OCI-LY7 (cell line): ENCODE measurements around the gene LCE7A. TPM values are rescaled to one million over a fixed set of nuclear protein-coding genes. Genes with fewer than 3 reads are reported as not detected.

Source experiments
- BruUV-seq: library from RNA; stranded (reverse); fragments of 400-500 nt; replicated peaks from 2 replicates; lab custom pipeline; 2021; lab: Mats Ljungman, UMichigan
- CTCF ChIA-PET: fragments of 300-600 bp; sonication (Branson Sonifier 250); formaldehyde crosslinking; loops from one replicate; lab custom pipeline; 2022; ENCODE audit warnings: antibody characterized with exemption; ENCODE audit not compliant: unreplicated experiment; lab: Charles Lee
- POLR2A ChIA-PET: fragments of 300-600 bp; sonication (Branson Sonifier 250); formaldehyde crosslinking; loops from one replicate; lab custom pipeline; 2022; ENCODE audit warnings: antibody characterized with exemption; lab: Charles Lee
- DNase-seq: peaks from one replicate; pipeline ENCODE4 v3.0.0-alpha.2; 2015; ENCODE audit warnings: low spot score
- H2AFZ ChIP-seq: fragments of 200-600 bp; sonication (generic), shearing (Covaris generic); 2 replicates; pipeline ENCODE4 v1.6.1; 2014; ENCODE audit warnings: mild to moderate bottlenecking, antibody characterized with exemption, low read length, moderate library complexity
- H3K27ac ChIP-seq: fragments of 200-600 bp; sonication (generic); 2 replicates; pipeline ENCODE4 v1.5.1; 2014; ENCODE audit warnings: mixed run types, low read depth, mild to moderate bottlenecking, moderate library complexity, low read length, inconsistent platforms; ENCODE audit not compliant: poor library complexity, severe bottlenecking
- H3K36me3 ChIP-seq: fragments of 200-600 bp; sonication (generic); 2 replicates; pipeline ENCODE4 v1.6.1; 2014; ENCODE audit warnings: mild to moderate bottlenecking, antibody characterized with exemption, low read length, moderate library complexity, mixed read lengths; ENCODE audit not compliant: insufficient read depth
- H3K4me1 ChIP-seq: fragments of 200-600 bp; sonication (generic); 2 replicates; pipeline ENCODE4 v1.5.1; 2014; ENCODE audit warnings: mild to moderate bottlenecking, low read length; ENCODE audit not compliant: insufficient read depth, poor library complexity, severe bottlenecking
- H3K4me2 ChIP-seq: fragments of 200-600 bp; sonication (generic); 2 replicates; pipeline ENCODE4 v1.6.1; 2014; ENCODE audit warnings: mild to moderate bottlenecking, low read length
- H3K4me3 ChIP-seq: fragments of 200-600 bp; sonication (generic); 2 replicates; pipeline ENCODE4 v1.5.1; 2014; ENCODE audit warnings: mild to moderate bottlenecking, low read depth, low read length; ENCODE audit not compliant: poor library complexity, severe bottlenecking
- H3K79me2 ChIP-seq: fragments of 200-600 bp; sonication (generic); 2 replicates; pipeline ENCODE4 v1.6.1; 2016; ENCODE audit warnings: low read depth, mild to moderate bottlenecking, low read length, moderate library complexity, mixed read lengths; ENCODE audit not compliant: insufficient read depth
- H3K9me2 ChIP-seq: fragments of 200-600 bp; sonication (generic); 2 replicates; pipeline ENCODE4 v1.6.1; 2016; ENCODE audit warnings: mild to moderate bottlenecking, low read length, mixed read lengths; ENCODE audit not compliant: insufficient read depth
- H3K9me3 ChIP-seq: fragments of 200-600 bp; sonication (generic); 2 replicates; pipeline ENCODE4 v1.6.1; 2014; ENCODE audit warnings: mild to moderate bottlenecking, mixed run types, low read length, mixed read lengths
- H4K20me1 ChIP-seq: fragments of 200-600 bp; sonication (generic); 2 replicates; pipeline ENCODE4 v1.6.1; 2014; ENCODE audit warnings: mild to moderate bottlenecking, antibody characterized with exemption, low read length, moderate library complexity, mixed read lengths; ENCODE audit not compliant: insufficient read depth
- CTCF ChIP-seq: fragments of 200-600 bp; sonication (generic); conservative IDR thresholded peaks from 2 replicates; pipeline ENCODE4 v1.5.1; 2014; ENCODE audit warnings: mild to moderate bottlenecking, antibody characterized with exemption, low read length, moderate library complexity, mixed read lengths
- EZH2phosphoT487 ChIP-seq: fragments of 200-600 bp; sonication (generic); IDR thresholded peaks from 2 replicates; pipeline ENCODE4 v1.6.1; 2018; ENCODE audit warnings: low read depth, borderline replicate concordance, mild to moderate bottlenecking, mixed run types, antibody characterized with exemption, low read length, moderate library complexity, mixed read lengths
- intact Hi-C: fragments of 100-400 bp; cut with micrococcal nuclease; formaldehyde crosslinking; loops from one replicate; pipeline ENCODE4 v1.10.0; 2022; ENCODE audit not compliant: unreplicated experiment
- total RNA-seq, 2 experiments: library from RNA; depleted of rRNA in 1 of 2; stranded (reverse); fragments of >200 nt in 1 of 2; shearing (Covaris generic) in 1 of 2; gene quantifications; 2 replicates each; pipeline ENCODE4 v1.2.3, GENCODE V29; 2014 to 2022

LCE7A gene
- total RNA-seq, 2 experiments from 2014 or later, result not detected

GRCh38 chr1:152827173-152827572 is 32.6 kb upstream of the LCE7A start, which contains the start of gene LCE1A:
TSS of gene LCE1A (plus strand) at chr1:152827473. CDS start at chr1:152827473, 0 bp downstream.
- Histone ChIP-seq H3K4me1 (no peaks in the 10 kb centered on the region), H2AFZ (no peak within 1 kb of the TSS), H4K20me1 (no peaks in the 10 kb centered on the region), H3K4me3 (no peak within 1 kb of the TSS), H3K9me2 (no peaks in the 10 kb centered on the region), H3K9me3 (no peaks in the 10 kb centered on the region), H3K27ac (no peak within 1 kb of the TSS), H3K36me3 (no peaks in the 10 kb centered on the region), H3K79me2 (no peaks in the 10 kb centered on the region), H3K4me2 (no peak within 1 kb of the TSS)
- POLR2A ChIA-PET, result no interaction called here
- BruUV-seq, result no TSS peak
- no peak for DNase-seq
- TF ChIP-seq CTCF, result no peak
- no peak for TF ChIP-seq EZH2phosphoT487
- intact Hi-C loops, result no loop called here
- CTCF ChIA-PET, result no interaction called here

GRCh38 chr1:152836870-152837269 is 22.9 kb upstream of the LCE7A start:
- Histone ChIP-seq H3K9me3 (no peaks in the 10 kb centered on the region), H3K9me2 (no peaks in the 10 kb centered on the region), H3K4me1 (no peaks in the 10 kb centered on the region), H4K20me1 (no peaks in the 10 kb centered on the region), H3K27ac (no peak overlapping the region), H3K79me2 (no peaks in the 10 kb centered on the region), H3K4me2 (no peak overlapping the region), H3K4me3 (no peak overlapping the region), H3K36me3 (no peaks in the 10 kb centered on the region), H2AFZ (no peak overlapping the region)
- TF ChIP-seq CTCF, result no peak
- TF ChIP-seq EZH2phosphoT487, result no peak
- ChIA-PET POLR2A (no interaction called here), CTCF (no interaction called here)
- intact Hi-C loops, result no loop called here
- DNase-seq, result no peak
- BruUV-seq, result no TSS peak

GRCh38 chr1:152842556-152842955 is 17.2 kb upstream of the LCE7A start, which contains the start of gene LCE6A:
TSS of gene LCE6A (plus strand) at chr1:152842856. CDS start at chr1:152843521, 665 bp downstream.
- H3K79me2 ChIP-seq, result no peaks in the 10 kb centered on the region
- CTCF ChIA-PET, result no interaction called here
- no peaks in the 10 kb centered on the region for H4K20me1 ChIP-seq
- H3K4me1 ChIP-seq, result no peaks in the 10 kb centered on the region
- POLR2A ChIA-PET, result no interaction called here
- H3K4me2 ChIP-seq, result no peak within 1 kb of the TSS
- no peaks in the 10 kb centered on the region for H3K36me3 ChIP-seq
- TF ChIP-seq CTCF (no peak), EZH2phosphoT487 (no peak)
- BruUV-seq, result no TSS peak
- H2AFZ ChIP-seq, result no peak within 1 kb of the TSS
- intact Hi-C loops, result no loop called here
- no peak for DNase-seq
- no peak within 1 kb of the TSS for H3K4me3 ChIP-seq
- H3K27ac ChIP-seq, result no peak within 1 kb of the TSS
- no peaks in the 10 kb centered on the region for H3K9me2 ChIP-seq
- H3K9me3 ChIP-seq, result no peaks in the 10 kb centered on the region
